GM12874 (cell line): ENCODE measurements around the gene TMED9.

Experiments used
- CTCF ChIP-seq: IDR thresholded peaks from 2 replicates; pipeline ENCODE4 v1.5.1; 2011; ENCODE audit warnings: low read depth, mild to moderate bottlenecking, control low read depth, low read length, moderate library complexity; ENCODE audit not compliant: insufficient read depth

TMED9 gene

DNA sequence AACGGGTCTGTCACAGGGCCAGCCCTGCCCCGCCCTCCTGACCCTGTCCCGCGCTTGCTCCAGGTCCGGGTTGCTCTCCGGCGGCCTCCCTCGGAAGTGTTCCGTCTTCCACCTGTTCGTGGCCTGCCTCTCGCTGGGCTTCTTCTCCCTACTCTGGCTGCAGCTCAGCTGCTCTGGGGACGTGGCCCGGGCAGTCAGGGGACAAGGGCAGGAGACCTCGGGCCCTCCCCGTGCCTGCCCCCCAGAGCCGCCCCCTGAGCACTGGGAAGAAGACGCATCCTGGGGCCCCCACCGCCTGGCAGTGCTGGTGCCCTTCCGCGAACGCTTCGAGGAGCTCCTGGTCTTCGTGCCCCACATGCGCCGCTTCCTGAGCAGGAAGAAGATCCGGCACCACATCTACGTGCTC lies 12.1 kb downstream of the TMED9 start:
- no peak for TF ChIP-seq CTCF

DNA sequence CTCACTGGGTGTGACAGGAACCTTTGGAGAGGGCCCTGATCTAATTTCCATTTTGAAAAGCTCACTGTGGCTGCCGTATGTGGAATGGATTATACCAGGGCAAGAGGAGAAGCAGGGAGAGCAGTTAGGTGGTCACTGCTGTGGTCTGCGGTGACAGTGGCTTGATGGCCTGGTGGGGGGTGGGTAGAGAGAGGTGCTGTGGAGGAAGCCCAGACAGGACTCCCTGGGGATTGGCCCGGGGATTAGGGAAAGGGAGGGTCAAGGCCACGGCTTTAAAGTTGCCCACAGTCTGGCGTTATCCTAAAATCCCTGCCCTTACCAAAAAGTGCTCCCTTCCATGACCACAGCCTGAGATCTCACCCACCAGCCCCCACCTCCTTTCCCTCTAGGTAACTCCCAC lies 12.7 kb downstream of the TMED9 start:
- no peak for TF ChIP-seq CTCF

GRCh38 chr5:177605078-177605477 lies 13.1 kb downstream of the TMED9 start:
- TF ChIP-seq CTCF = no peak

GRCh38 chr5:177605667-177606066 lies 13.7 kb downstream of the TMED9 start:
- TF ChIP-seq CTCF = no peak

- no peak for TF ChIP-seq CTCF
Observed at GRCh38 chr5:177606071-177607051, 14.4 kb downstream of the TMED9 start.

DNA sequence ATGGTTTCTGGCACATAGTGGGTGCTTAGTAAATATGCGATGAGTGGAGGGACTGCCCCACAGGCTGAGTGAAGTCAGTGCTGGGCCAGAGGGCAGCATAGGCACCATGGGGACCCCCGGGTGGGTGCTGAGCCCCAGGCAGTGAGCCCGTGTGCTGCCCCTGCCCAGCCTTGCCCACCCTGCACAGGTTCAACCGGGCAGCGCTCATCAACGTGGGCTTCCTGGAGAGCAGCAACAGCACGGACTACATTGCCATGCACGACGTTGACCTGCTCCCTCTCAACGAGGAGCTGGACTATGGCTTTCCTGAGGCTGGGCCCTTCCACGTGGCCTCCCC lies 15.1 kb downstream of the TMED9 start:
- TF ChIP-seq CTCF = no peak

GRCh38 chr5:177607452-177608192 lies 15.6 kb downstream of the TMED9 start:
- TF ChIP-seq CTCF = peak; percentile 83
